Gastroesophageal sphincter (tissue), 3 donors: ENCODE data around the gene TSPAN6.

Source experiments
- EP300 ChIP-seq: sonication (generic); formaldehyde crosslinking; IDR thresholded peaks from one replicate; pipeline ENCODE4 v1.6.1; 2017; ENCODE audit warnings: antibody characterized with exemption, mild to moderate bottlenecking
- POLR2A ChIP-seq, 2 donors: fragments of 450-650 bp; IDR thresholded peaks; one replicate each; pipeline ENCODE4 v1.6.1; 2017; ENCODE audit warnings: antibody characterized with exemption in 2 of 2, mild to moderate bottlenecking in 2 of 2, moderate library complexity in 1 of 2
- POLR2AphosphoS5 ChIP-seq: sonication (generic); formaldehyde crosslinking; IDR thresholded peaks from one replicate; pipeline ENCODE4 v1.6.1; 2017; ENCODE audit warnings: antibody characterized with exemption
- TF ChIP-seq, protein P1 (sequence below), 4 experiments: fragments of 200-600 bp in 2 of 4; fragments of 450-650 bp in 2 of 4; sonication (generic) in 1 of 4; IDR thresholded peaks; one replicate each; pipeline ENCODE4 v1.5.1; 2017 to 2019; ENCODE audit warnings: antibody characterized with exemption in 4 of 4, mild to moderate bottlenecking in 2 of 4, moderate library complexity in 2 of 4

DNA sequence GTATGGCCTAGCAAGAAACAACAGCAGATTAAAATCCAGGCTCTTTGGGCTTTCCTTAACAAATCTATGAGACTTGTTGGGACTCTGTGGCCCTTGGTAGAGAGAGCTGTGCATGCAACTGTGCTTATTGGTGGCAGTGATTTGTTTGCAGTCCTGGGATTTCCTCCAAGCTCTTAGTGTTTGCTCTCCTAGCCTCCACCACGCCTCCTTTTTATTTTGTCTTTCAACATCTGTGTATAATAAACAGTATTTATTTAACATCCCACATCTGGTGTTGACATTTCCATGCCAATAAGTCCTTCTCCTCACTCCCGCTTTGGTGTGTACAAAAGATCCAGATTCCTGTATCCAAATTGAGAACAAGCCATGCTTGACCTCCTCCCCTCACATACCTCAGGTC lies 48.7 kb downstream of the TSPAN6 start:
- TF ChIP-seq, protein P1, sequence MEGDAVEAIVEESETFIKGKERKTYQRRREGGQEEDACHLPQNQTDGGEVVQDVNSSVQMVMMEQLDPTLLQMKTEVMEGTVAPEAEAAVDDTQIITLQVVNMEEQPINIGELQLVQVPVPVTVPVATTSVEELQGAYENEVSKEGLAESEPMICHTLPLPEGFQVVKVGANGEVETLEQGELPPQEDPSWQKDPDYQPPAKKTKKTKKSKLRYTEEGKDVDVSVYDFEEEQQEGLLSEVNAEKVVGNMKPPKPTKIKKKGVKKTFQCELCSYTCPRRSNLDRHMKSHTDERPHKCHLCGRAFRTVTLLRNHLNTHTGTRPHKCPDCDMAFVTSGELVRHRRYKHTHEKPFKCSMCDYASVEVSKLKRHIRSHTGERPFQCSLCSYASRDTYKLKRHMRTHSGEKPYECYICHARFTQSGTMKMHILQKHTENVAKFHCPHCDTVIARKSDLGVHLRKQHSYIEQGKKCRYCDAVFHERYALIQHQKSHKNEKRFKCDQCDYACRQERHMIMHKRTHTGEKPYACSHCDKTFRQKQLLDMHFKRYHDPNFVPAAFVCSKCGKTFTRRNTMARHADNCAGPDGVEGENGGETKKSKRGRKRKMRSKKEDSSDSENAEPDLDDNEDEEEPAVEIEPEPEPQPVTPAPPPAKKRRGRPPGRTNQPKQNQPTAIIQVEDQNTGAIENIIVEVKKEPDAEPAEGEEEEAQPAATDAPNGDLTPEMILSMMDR (IDR thresholded peaks at IDR 0.05): no peak
- TF ChIP-seq EP300: no peak
- TF ChIP-seq POLR2A (IDR thresholded peaks at IDR 0.05): no peak
- TF ChIP-seq POLR2AphosphoS5: no peak
